DMS114 treated with DMSO at 0.1 percent for 48 hours (cell line): ENCODE data around the gene ZCCHC17.
A peak's percentile ranks its signal among the peaks of the same experiment; 100 is the strongest.

Source experiments
- DNase-seq: peaks from one replicate; lab custom pipeline; 2025; ENCODE audit not compliant: unreplicated experiment; lab: John Stamatoyannopoulos, UW

The ZCCHC17 gene

GRCh38 chr1:31302709-31303441 is 6.0 kb downstream of the ZCCHC17 start:
- no peak for DNase-seq

DNA sequence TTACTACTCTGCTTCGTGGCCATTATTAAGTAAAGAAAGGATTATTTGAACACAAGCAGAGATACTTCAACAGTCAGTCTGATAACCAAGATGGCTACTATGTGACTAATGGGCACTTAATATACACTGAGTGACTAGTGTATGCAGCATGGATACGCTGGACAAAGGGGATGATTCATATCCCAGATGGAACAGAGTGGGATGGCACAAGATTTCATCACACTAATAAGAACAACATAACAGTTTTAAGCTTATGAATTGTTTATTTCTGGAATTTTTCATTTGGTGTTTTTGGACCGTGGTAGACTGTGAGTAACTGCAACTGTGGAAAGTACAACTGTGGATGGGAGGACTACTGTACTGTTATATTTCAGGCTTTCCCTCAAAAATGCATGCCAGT is 9.4 kb downstream of the ZCCHC17 start:
- no peak for DNase-seq

GRCh38 chr1:31308036-31308435 is 11.2 kb downstream of the ZCCHC17 start:
- no peak for DNase-seq

DNA sequence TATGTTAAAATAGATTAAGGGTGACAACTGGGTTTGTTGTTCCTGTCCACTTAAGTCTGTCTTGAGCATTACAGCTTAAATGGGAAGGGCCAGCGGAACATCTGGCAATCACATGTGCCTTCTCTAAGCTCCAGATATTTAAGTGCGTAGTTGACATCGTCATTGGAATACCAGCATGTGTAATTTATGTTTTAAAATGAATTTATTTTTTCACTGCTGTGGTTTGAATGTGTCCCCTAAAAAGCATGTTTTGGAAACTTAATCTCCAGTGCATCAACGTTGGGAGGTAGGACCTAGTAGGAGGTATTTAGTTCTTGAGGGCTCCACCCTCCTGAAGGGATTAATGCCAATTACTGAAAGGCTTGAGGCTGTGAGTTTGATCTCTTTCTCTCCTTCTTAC is 13.4 kb downstream of the ZCCHC17 start:
- no peak for DNase-seq

DNA sequence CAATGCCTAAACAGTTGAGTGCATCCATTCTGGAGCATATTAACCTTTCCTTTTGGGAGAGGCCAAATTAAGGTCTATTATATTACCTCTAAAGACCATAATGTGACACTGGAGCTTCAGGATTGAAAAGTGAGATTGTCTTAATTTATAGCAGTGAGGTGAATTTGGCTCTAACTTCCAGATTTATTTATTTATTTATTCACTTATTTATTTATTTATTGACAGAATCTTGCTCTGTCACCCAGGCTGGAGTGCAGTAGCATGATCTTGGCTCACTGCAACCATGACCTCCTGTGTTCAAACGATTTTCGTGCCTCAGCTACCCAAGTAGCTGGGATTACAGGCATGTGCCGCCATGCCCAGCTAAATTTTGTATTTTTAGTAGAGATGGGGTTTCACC is 19.1 kb downstream of the ZCCHC17 start:
- no peak for DNase-seq

GRCh38 chr1:31318146-31318545 is 21.3 kb downstream of the ZCCHC17 start:
- no peak for DNase-seq

DNA sequence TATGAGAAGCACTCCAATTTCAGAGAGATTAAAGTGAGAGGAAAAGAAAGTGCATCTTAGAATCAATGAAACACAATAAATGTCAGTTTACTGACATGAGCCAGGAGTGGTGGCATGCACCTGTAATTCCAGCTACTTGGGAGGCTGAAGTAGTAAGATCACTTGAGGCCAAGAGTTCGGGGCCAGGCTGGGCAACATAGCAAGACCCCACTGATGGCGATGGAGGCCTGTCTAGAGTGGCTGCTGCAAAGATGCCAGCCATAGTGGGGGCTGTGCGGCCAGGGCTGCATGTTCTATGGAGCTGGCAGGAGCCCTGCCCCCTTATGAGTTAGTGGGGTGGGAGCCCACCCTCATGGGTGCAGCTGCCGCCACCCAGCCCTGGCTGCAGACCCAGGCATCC is 27.3 kb downstream of the ZCCHC17 start:
- no peak for DNase-seq

DNA sequence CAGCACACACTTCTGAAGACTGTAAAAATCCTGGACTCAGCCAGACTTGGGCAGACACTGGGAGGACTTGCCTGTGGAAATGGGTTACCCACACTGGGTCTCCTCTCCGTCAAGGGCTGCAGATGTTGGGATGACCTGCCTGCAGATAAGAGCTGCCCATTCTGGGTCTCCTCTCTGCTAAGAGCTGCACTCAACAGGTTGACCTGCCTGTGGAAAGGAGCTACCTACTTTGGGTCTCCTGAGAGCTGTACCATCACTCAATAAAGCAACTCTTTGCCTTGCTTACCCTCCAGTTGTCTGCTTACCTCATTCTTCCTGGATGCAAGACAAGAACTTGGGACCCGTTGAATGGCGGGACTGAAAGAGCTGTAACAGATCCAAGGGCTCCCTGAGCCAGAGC is 28.2 kb downstream of the ZCCHC17 start:
- DNase-seq, result no peak

DNA sequence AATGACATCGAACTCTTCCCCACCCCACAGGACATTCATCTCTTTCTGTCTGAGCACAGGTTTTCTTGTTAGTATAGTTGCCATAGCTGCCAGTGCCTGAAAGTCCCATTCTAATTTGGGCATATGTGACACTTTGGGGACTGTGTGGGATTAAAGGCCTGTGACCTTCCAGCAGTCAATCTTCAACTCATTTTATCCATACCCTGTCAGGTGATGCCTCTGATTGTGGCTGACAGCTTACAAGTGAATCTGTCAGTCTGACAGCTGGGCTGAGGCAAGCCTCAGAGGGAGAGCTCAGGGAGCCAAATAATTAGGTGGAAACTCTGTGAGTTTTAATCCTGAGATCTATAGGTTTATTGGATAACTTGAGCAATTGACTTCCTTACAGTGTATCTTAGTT is 29.6 kb downstream of the ZCCHC17 start:
- DNase-seq, result no peak

- DNase-seq, result no peak
Measured at GRCh38 chr1:31327381-31327780, 30.5 kb downstream of the ZCCHC17 start.

- peak; percentile 70 for DNase-seq
Measured at GRCh38 chr1:31335007-31335406, 38.2 kb downstream of the ZCCHC17 start.

- no peak for DNase-seq
Measured at GRCh38 chr1:31336687-31337467, 40.0 kb downstream of the ZCCHC17 start.

DNA sequence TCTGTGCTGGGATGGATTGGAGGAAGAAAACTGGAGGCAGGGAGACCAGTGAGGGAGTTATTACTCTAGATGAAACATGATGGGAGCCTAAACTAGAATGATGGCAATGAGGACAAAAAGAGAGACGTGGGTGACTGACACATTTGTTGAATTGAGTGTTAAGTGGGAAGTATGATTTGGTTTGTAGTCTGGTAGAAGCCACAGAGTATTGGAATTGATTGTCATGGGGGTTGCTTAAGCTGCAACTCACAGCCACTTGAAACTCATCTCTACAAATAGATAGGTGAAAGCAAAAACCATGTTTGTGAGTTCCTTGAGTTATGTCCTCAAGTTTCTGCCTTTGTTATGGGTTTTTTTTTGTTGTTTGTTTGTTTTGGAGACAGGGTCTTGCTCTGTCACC is 47.7 kb downstream of the ZCCHC17 start:
- no peak for DNase-seq

DNA sequence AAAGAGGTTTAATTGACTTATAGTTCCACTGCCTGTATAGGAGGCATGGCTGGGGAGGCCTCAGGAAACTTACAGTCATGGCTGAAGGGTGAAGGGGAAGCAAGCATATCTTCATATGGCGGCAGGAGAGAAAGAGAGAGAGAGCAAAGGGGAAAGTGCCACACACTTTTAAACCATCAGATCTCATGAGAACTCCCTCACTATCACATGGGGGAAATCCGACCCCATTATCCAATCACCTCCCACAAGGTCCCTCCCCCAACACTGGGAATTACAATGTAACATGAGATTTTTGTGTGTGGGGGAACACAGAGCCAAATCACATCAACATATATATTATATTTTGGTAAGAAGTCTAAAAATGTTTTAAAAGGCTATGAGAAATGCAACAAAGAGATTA is 48.8 kb downstream of the ZCCHC17 start:
- no peak for DNase-seq

DNA sequence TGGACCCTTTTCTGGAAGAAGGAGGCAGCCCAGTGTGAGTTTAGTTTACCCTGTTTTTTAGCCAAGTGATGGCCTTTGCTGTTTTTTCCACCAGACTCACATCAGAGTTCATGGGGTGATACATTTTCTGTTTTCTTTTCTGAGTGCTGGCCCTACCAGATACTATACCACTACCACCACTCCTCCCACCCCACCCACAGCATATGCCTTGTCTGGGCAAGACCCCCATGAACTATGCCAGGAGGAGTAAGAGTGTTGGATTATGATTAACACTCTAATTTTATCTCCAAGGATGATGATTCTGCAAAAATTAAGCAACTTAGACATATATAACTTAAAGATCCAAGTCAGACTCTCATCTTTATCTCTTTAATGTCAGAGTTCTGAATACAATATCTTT is 50.0 kb downstream of the ZCCHC17 start:
- no peak for DNase-seq

- no peak for DNase-seq
Measured at GRCh38 chr1:31348449-31348848, 51.6 kb downstream of the ZCCHC17 start.

DNA sequence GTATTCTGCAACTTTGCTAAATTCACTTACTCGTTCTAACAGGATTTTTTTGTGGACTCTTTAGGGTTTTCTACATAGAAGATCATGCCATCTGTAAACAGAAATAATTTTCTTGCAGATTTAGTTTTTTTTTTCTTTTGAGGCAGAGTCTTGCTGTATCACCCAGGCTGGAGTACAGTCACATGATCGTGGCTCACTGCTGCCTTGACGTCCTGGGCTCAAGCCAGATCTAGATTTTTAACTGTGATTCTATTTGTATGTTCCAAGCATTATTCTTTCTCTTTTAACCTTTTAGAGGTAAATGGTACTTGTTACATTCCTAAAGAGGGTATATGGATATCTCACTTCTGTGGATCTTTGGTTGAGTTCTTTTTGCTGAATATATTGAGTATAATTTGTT is 57.5 kb downstream of the ZCCHC17 start:
- DNase-seq, result no peak

GRCh38 chr1:31356427-31356826 is 59.6 kb downstream of the ZCCHC17 start:
- DNase-seq, result no peak

GRCh38 chr1:31361607-31362006 is 64.8 kb downstream of the ZCCHC17 start:
- DNase-seq, result no peak

DNA sequence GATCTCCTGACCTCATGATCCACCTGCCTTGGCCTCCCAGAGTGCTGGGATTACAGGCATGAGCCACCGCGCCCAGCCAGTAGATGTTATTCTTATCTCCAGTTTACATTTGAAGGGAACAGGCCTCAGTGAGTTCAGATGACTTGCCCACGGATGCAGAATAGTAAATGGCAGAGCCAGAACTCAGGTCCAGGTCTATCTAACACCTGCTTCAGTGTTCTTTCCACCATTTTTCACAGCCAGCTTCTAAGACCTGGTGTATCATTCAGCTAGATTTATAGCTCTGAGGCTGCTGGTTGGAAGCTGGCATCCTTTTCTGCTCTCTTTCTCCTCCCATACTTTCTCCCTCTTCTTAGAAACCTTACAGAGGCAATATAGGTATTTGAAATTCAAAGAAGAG is 65.2 kb downstream of the ZCCHC17 start:
- DNase-seq, result no peak

DNA sequence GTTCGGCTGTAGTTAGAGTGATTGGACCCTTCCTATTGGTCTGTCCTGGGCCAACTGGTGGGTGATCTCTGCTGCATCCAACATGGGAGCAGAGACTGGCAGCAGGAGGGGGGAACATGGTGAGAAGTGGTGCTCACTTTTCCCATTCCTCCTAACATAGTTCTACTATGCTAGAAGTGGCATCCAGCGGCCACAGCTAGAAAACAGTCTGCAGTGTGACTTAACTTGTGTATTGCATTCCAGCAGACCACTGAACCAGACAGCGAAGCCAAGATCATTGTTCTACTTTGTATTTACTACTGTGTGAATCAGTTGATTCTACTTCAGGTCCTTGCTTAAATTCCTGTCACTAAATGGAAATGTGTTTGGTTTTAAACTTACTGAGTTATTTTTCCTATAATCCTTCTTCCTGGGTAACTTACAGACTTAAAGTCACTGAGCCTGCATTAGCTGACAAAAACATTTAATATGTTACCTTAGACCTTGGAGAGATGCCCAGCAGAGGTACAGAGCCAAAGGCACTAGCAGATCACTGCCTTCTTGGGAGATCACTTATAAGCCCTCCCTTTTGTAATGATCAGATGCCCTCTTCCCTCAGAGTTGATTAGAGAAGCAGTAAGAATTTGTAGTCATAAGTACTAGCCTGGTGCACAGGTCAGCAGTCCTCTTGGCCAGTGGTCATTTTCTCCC is 67.9 kb downstream of the ZCCHC17 start:
- DNase-seq, result no peak

DNA sequence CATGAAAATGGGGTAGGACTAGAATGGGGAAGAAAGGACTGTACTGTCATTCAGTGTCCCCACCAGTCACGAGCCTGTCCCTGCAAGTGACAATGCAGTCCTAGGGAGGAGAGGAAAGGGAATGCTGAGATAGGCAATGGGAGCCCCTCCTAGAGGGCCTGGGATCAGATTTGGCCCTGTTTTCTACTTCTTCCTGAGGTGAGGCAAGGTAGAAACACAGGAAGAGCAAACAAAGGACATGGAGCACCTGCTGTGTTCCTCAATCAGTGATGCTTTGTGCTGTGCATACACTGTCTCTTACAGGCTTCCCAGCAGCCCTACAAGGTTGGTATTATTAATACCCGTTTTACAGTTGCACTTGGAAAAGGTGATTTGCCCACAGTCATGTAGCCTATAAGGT is 70.0 kb downstream of the ZCCHC17 start:
- DNase-seq, result no peak
